DMS153 treated with DMSO at 0.1 percent for 48 hours (cell line): Measurements from ENCODE around the gene BABAM2.
"Not testable (repeated sequence)": the region's sequence is repeated elsewhere in the genome, so short reads cannot be mapped to it uniquely, and the experiment has no call there.

Experiments used
- DNase-seq: peaks from one replicate; lab custom pipeline; 2025; ENCODE audit not compliant: unreplicated experiment; lab: John Stamatoyannopoulos, UW

The BABAM2 gene

DNA sequence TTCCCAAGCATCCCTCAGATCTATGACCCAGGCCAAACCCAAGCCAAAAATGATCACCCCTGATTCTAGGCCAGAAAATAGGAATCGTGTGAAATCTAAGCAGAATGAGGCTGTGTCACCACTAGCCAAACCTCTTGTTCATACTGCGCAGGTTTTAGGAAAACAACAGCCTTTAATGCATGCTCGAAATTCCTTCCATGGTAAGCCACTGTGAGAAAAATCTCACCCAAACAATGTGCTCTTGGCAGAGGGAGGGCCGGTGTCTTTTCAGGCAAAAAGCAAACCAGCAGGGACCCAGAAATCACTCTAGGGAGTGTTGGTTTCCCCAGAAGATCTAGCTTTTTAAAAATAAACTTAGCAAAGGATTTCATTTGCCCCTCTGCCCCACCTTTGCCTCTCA is 430.9 kb downstream of the BABAM2 start:
- no peak for DNase-seq

DNA sequence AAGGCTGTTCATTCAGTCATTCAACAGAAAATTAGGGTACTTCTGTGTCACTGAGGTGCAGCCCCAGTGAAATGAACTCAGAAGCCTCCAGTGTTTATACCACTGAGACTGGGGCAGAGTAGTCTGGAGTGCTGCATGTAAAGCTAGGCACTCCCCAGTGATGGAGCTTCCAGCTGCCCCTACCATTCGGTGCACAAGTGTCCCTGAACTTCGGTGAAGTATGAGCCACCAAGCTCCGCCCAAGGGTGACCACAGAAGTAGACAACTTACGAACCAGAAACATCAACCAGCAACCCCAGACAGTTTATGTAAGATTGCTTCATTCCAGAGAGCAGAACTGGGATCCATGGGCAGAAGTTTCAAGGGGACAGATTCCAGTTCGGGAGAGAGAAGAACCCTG is 431.5 kb downstream of the BABAM2 start:
- no peak for DNase-seq

GRCh38 chr2:28322456-28322855 is 431.9 kb downstream of the BABAM2 start:
- DNase-seq, result no peak

- DNase-seq, result no peak
Observed at GRCh38 chr2:28322981-28323396, 432.5 kb downstream of the BABAM2 start.

DNA sequence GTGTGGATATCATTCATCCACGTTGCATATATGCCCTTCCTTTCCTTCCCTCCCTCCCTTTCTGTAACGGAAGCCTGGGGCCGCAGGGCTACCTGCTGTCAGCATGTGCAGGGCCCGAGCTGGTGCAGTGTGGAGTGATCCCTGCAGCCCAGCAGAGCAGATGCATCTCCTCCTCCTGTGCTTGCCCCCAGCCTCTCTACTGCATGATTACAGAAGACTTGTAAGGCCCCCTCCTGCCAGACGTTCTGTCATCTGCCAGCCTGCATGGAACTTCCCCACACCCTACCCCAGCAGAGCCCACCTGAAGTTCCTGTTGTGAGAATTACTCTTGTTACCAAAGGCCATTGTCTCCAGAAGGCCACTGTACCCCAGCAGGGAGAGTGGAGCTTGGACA is 434.6 kb downstream of the BABAM2 start:
- no peak for DNase-seq

- no peak for DNase-seq
Observed at GRCh38 chr2:28325567-28326468, 435.3 kb downstream of the BABAM2 start.

DNA sequence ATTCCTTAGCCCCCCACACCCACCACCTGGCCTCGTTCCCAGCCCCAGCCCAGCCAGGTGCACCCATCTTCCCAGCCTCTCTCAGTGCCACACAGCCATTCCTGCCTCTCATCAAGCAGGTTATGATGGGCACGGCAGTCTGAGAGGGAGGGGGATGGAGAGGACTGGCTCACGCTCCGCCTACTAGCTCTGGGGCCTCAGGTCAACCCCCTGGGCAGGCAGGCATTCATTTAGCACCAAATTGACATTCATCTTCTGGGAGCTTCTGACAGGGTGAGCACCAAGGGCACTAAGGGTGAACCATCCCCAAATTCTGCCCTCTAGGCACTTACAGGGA is 435.9 kb downstream of the BABAM2 start:
- no peak for DNase-seq

DNA sequence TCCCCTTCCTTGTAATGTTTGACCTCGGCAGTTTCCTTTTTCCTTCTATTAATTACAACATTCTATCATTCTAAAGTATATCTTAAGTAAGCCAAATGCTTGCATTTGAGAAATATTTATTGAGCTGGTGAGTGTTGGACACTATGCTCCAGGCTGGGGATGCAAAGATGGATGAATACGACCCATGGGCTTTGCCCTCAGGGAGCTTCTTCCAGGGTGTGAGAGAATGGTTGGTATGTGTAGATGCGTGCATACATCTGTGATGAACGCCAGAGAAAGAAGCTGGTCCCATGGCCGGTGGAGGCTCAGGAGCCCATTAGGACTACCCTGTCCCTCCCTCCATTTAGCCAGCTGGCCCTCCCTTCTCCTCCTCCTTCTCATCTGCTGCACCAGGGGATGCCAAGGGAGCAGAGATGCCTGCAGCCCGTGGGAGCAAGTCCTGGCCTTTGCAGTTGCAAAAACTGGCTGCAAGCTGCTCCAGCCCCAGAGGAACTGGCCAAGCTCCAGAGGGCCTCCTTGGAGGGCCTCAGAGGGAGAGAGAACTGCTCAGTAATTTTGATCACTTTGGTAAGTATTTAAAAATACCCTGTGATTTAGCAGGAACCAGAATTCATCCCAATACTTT is 436.5 kb downstream of the BABAM2 start:
- DNase-seq, result no peak

DNA sequence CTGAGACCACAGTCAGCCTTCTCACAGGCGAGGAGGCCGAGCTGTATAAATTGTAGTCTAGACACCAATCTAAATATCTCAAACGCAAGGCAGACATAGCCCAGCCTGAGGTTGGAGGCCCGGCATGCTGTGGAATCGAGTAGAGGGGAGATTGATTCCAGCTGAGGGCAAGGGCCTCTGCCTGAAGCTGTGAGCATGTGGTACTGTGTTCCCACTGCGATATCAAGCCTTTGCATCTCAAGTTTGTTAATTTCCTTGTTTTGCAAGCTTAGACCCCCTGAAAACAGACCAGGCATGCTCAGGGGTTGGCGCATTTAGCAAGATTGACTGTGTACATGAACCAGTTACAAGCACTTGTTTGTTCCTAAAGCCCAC is 437.0 kb downstream of the BABAM2 start:
- DNase-seq, result no peak

GRCh38 chr2:28327956-28328922 is 437.7 kb downstream of the BABAM2 start:
- DNase-seq, result no peak

DNA sequence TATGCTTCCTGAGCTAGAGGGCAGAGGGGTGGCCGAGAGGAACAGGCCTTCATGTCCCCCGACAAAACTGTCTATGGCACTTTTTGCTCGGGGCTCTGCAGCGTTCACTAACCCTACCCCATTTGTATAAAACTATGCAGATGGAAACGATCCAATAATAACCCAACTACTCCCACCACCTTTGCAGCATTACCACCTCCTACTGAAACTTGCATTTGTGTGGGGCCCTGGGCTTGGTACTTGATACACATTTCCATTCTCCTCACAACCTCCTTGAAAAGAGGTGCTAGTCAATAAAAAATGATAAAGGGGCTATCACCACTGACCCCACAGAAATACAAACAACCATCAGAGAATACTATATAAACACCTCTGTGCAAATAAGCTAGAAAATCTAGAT is 438.7 kb downstream of the BABAM2 start:
- no peak for DNase-seq

DNA sequence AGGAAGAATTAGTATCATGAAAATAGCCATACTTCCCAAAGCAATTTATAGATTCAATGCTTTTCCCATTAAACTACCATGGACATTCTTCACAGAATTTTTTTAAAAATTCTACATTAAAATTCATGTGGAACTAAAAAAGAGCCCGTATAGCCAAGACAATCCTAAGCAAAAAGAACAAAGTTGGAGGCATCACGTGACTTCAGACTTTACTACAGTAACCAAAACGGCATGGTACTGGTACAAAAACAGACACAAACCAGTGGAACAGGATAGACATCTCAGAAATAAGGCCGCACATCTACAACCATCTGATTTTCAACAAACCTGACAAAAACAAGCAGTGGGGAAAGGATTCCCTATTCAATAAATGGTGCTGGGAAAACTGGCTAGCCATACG is 440.2 kb downstream of the BABAM2 start:
- DNase-seq, result not testable (repeated sequence)

DNA sequence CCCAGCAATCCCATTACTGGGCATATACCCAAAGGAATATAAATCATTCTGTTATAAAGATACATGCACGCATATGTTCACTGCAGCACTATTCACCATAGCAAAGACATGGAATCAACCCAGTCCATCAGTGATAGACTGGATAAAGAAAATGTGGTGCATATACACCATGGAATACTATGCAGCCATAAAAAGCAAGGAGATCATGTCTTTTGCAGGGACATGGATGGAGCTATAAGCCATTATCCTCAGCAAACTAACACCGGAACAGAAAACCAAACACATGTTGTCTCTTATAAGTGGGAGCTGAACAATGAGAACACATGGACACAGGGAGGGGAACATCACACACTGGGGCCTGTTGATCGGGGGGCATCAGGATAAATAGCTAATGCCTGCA is 441.3 kb downstream of the BABAM2 start:
- DNase-seq, result not testable (repeated sequence)

- DNase-seq, result no peak
Observed at GRCh38 chr2:28332696-28333095, 442.2 kb downstream of the BABAM2 start.

GRCh38 chr2:28333606-28334526 is 443.3 kb downstream of the BABAM2 start:
- no peak for DNase-seq

- DNase-seq, result no peak
Observed at GRCh38 chr2:28334527-28334894, 444.0 kb downstream of the BABAM2 start.

DNA sequence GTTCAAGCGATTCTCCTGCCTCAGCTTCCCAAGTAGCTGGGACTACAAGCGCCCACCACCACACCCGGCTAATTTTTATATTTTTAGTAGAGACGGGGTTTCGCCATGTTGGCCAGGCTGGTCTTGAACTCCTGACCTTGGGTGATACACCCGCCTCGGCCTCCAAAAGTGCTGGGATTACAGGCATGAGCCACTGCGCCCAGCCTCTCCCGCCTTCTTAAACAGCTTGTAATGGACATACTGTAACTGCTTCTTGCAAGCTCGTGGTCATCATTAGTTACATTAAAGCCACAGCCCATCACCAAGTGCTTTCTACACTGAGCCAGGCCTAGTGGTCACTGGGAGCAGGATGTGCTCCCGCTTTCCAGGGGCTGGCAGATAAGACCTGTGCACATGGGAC is 444.7 kb downstream of the BABAM2 start:
- DNase-seq, result not testable (repeated sequence)

GRCh38 chr2:28335666-28336065 is 445.1 kb downstream of the BABAM2 start:
- no peak for DNase-seq

GRCh38 chr2:28336264-28336980 is 445.9 kb downstream of the BABAM2 start:
- no peak for DNase-seq
